Erythroblast (primary cell): ENCODE measurements around the gene MAPK8IP2.

Source experiments
- GATA1 ChIP-seq: IDR thresholded peaks from 2 replicates; pipeline ENCODE4 v1.6.1; 2011; ENCODE audit warnings: low read depth, mild to moderate bottlenecking, control low read depth, low read length, moderate library complexity
- POLR2A ChIP-seq: IDR thresholded peaks from 2 replicates; pipeline ENCODE4 v1.6.1; 2011; ENCODE audit warnings: mild to moderate bottlenecking, low read length

DNA sequence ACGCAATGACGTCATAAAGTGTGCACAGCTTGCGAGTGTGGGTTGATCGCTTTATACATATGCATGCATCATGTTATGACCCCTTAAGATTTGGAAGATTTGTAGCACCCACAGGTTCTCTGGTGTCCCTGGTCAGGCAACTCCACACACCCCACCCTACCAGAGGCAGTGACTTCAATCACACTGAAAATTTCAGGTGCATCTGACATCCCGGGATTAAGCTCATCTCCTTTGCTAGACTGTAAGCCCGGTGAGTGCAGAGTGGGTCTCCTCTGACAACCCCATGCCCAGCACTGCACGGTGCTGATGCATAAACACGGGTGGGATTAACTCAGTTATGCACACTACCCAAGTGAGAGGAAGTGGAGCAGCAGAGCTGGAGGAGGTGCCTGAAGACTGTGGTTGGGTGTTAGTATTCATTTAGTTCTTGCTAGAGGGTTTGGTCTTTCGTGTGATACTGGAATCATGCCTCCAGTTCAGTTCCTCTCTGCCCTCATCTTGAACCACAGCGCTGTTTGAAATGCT lies 20.8 kb downstream of the MAPK8IP2 start:
- no peak for TF ChIP-seq POLR2A
- no peak for TF ChIP-seq GATA1
